Kidney (tissue), 14 donors: Measurements from ENCODE around the gene DTWD2. TPM values are rescaled to one million over a fixed set of nuclear protein-coding genes. Genes with fewer than 3 reads are reported as not detected.
"Not testable (repeated sequence)": the region's sequence is repeated elsewhere in the genome, so short reads cannot be mapped to it uniquely, and the experiment has no call there.

Experiments
- DNase-seq, 5 donors: peaks; one replicate each; pipeline ENCODE4 v3.0.0-alpha.2; 2013 to 2020
- FAIRE-seq: peaks from 2 replicates; lab custom pipeline; 2012; peaks lifted over from hg19 to GRCh38; lab: Jason Lieb, UNC
- H3K27ac ChIP-seq, 2 donors: one replicate each; pipeline ENCODE4 v1.7.0; 2013; ENCODE audit warnings: low read depth in 2 of 2, low read length in 2 of 2, inconsistent platforms in 1 of 2
- H3K27me3 ChIP-seq: one replicate; pipeline ENCODE4 v1.7.1; 2013; ENCODE audit warnings: low read length, inconsistent platforms; ENCODE audit not compliant: control insufficient read depth, insufficient read depth
- H3K36me3 ChIP-seq, 3 donors: one replicate each; pipeline versions ENCODE4 v1.7.0 to v1.7.1; 2013; ENCODE audit warnings: low read length in 3 of 3, control low read depth in 1 of 3, inconsistent platforms in 1 of 3; ENCODE audit not compliant: insufficient read depth in 3 of 3, control insufficient read depth in 2 of 3
- H3K4me1 ChIP-seq, 3 donors: one replicate each; pipeline versions ENCODE4 v1.7.0 to v1.7.1; 2013; ENCODE audit warnings: low read length in 3 of 3, inconsistent platforms in 1 of 3, low read depth in 1 of 3; ENCODE audit not compliant: control insufficient read depth in 2 of 3, insufficient read depth in 2 of 3
- H3K4me3 ChIP-seq, 3 donors: one replicate each; pipeline versions ENCODE4 v1.7.0 to v1.8.1; 2013; ENCODE audit warnings: low read length in 3 of 3, control low read depth in 1 of 3, inconsistent platforms in 1 of 3
- H3K9ac ChIP-seq, 3 donors: one replicate each; pipeline versions ENCODE4 v1.7.0 to v1.7.1; 2013; ENCODE audit warnings: low read length in 3 of 3, control low read depth in 1 of 3, inconsistent platforms in 1 of 3
- H3K9me3 ChIP-seq, 3 donors: one replicate each; pipeline versions ENCODE4 v1.7.0 to v1.7.1; 2013; ENCODE audit warnings: low read length in 3 of 3, control low read depth in 1 of 3, inconsistent platforms in 1 of 3; ENCODE audit not compliant: control insufficient read depth in 2 of 3, insufficient read depth in 1 of 3
- CTCF ChIP-seq: IDR thresholded peaks from 3 replicates; pipeline ENCODE4 v1.5.1; 2012; ENCODE audit warnings: mild to moderate bottlenecking, moderate library complexity, borderline replicate concordance; ENCODE audit not compliant: insufficient read depth; ENCODE audit errors: extremely low read depth
- intact Hi-C: fragments of 100-400 bp; cut with DNase I; formaldehyde crosslinking; loops from one replicate; pipeline ENCODE4 v1.11.1; 2022
- polyA plus RNA-seq: library from polyadenylated mRNA; stranded (reverse); fragments of 350-450 nt; fragmentation: Illumina TruSeq; extraction: RNeasy Lipid Tissue Mini Kit (QIAGEN cat#74804); gene quantifications from one replicate; pipeline ENCODE4 v1.2.3, GENCODE V29; 2014; ENCODE audit warnings: low read depth, low replicate concordance; ENCODE audit not compliant: insufficient read depth
- total RNA-seq: library from RNA; stranded (reverse); fragmentation: NEBNext Ultra II Directional; extraction: Animal tissue kit (Norgen Biotek cat#: 25700); gene quantifications from one replicate; pipeline ENCODE4 v1.2.1, GENCODE V29; 2021
- donor health status: control.
- donor health status: control.
- donor health status: control.
- donor health status: control.
- donor health status: control.
- donor health status: DM: yes; HTN: yes; CAD: no.
- donor health status: Normal renal cell carcinoma (clear cell type).

DTWD2 gene
- total and polyA plus RNA-seq, 2 donors from 2014 or later, result 3.7 to 12.4 TPM

GRCh38 chr5:119011186-119011585, 22.8 kb upstream of the DTWD2 start:
- H3K9ac ChIP-seq, result no peak overlapping the region
- no peak overlapping the region for H3K27ac ChIP-seq
- intact Hi-C loops, result no loop called here
- FAIRE-seq (no peak), DNase-seq (no peak)
- TF ChIP-seq CTCF, result no peak
- H3K36me3 ChIP-seq, result no peaks in the 10 kb centered on the region
- H3K27me3 ChIP-seq, result no peaks in the 10 kb centered on the region
- no peaks in the 10 kb centered on the region for H3K4me1 ChIP-seq
- H3K9me3 ChIP-seq, result no peaks in the 10 kb centered on the region
- no peak overlapping the region for H3K4me3 ChIP-seq

- no peak for DNase-seq
- no peak overlapping the region for H3K9ac ChIP-seq
Observed at GRCh38 chr5:119010206-119010605, 21.9 kb upstream of the DTWD2 start.

GRCh38 chr5:119009131-119009530, 20.8 kb upstream of the DTWD2 start:
- no peaks in the 10 kb centered on the region for H3K27me3 ChIP-seq
- H3K9me3 ChIP-seq, result no peaks in the 10 kb centered on the region
- TF ChIP-seq CTCF, result no peak
- DNase-seq (peak in 1 of 5 donors; percentile 20), FAIRE-seq (no peak)
- no peaks in the 10 kb centered on the region for H3K4me1 ChIP-seq
- H3K27ac ChIP-seq, result peak overlapping the region in 1 of 2 donors; percentile 16
- intact Hi-C loops, result no loop called here
- no peak overlapping the region for H3K9ac ChIP-seq
- H3K4me3 ChIP-seq, result no peak overlapping the region
- no peaks in the 10 kb centered on the region for H3K36me3 ChIP-seq

More at GRCh38 chr5:119010206-119010605, 21.9 kb upstream of the DTWD2 start:
- Histone ChIP-seq H3K36me3 (no peaks in the 10 kb centered on the region), H3K9me3 (no peaks in the 10 kb centered on the region), H3K4me1 (no peaks in the 10 kb centered on the region), H3K4me3 (no peak overlapping the region), H3K27me3 (no peaks in the 10 kb centered on the region), H3K27ac (no peak overlapping the region)
- TF ChIP-seq CTCF, result no peak
- intact Hi-C loops, result no loop called here
- FAIRE-seq, result no peak

- FAIRE-seq, result no peak
- no peak overlapping the region for H3K9ac ChIP-seq
- intact Hi-C loops, result no loop called here
- no peak for DNase-seq
- H3K9me3 ChIP-seq, result peaks cover 0 to 14% (median 3%) of the 10 kb centered on the region in 3 donors
- H3K27me3 ChIP-seq, result no peaks in the 10 kb centered on the region
- H3K27ac ChIP-seq, result no peak overlapping the region
- no peak overlapping the region for H3K4me3 ChIP-seq
- TF ChIP-seq CTCF, result no peak
- H3K36me3 ChIP-seq, result no peaks in the 10 kb centered on the region
- H3K4me1 ChIP-seq, result no peaks in the 10 kb centered on the region
Observed at GRCh38 chr5:118999696-119000095, 11.3 kb upstream of the DTWD2 start.

GRCh38 chr5:118998861-118999260, 10.5 kb upstream of the DTWD2 start:
- H3K27ac ChIP-seq, H3K27me3 ChIP-seq, DNase-seq, intact Hi-C loops, FAIRE-seq, H3K36me3 ChIP-seq, H3K9ac ChIP-seq, H3K4me3 ChIP-seq, H3K4me1 ChIP-seq: not testable (repeated sequence)
- H3K9me3 ChIP-seq, result peaks cover 0 to 14% (median 3%) of the 10 kb centered on the region in 3 donors
